ENCODE results near the gene PYDC1. TPM values are rescaled to one million over a fixed set of nuclear protein-coding genes. Genes with fewer than 3 reads are reported as not detected.
"Not testable (repeated sequence)": the region's sequence is repeated elsewhere in the genome, so short reads cannot be mapped to it uniquely, and the experiment has no call there.

PYDC1 gene
- polyA plus RNA-seq, 3 donors = not detected

GRCh38 chr16:31186930-31187807 is 29.8 kb downstream of the PYDC1 start:
- 84 to 89% (median 85%) methylated on average over 10 of the region's 10 CpGs for WGBS, 3 donors
- H3K27ac ChIP-seq (ENCODE audit: low read depth, low read length) = no peak overlapping the region

DNA sequence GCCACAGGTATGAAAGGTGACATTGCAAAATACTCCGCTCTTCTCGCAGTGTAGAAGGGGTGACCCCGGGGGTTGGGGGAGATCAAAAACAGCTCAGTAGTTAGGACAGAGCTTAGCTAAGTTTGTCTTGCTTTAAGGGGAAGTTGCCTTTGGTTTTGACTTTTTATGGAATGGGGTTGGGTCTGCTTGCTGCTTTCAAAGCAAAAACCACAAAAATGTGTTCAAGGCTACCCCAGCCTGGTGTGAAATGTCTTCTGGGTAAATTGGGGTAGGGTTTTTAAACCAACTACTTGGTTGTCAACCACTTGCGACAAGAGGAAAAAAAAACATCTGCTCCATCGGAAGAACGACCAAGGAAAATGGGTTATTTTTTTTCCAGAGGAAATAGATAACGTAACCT is 30.8 kb downstream of the PYDC1 start:
- no peak overlapping the region for H3K27ac ChIP-seq (ENCODE audit: low read depth, low read length)
- WGBS, 3 donors = 57 to 64% (median 60%) methylated on average over 7 of the region's 7 CpGs

GRCh38 chr16:31185339-31185738 is 31.6 kb downstream of the PYDC1 start:
- WGBS, 3 donors = 58 to 67% (median 61%) methylated on average over 5 of the region's 5 CpGs
- no peak overlapping the region for H3K27ac ChIP-seq (ENCODE audit: low read depth, low read length)

DNA sequence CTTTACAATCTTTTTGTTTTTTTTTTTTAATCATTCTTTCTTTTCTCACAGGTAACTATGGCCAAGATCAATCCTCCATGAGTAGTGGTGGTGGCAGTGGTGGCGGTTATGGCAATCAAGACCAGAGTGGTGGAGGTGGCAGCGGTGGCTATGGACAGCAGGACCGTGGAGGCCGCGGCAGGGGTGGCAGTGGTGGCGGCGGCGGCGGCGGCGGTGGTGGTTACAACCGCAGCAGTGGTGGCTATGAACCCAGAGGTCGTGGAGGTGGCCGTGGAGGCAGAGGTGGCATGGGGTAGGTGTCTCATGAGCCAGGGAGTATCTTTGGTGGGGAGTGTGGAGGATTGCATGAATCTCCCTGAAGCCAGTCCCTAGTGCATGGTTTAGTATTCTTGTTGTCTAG is 32.0 kb downstream of the PYDC1 start:
- no peak overlapping the region for H3K27ac ChIP-seq (ENCODE audit: low read depth, low read length)
- WGBS, 3 donors = 95 to 96% (median 95%) methylated on average over 14 of the region's 14 CpGs

- 68 to 77% (median 73%) methylated on average over 10 of the region's 10 CpGs for WGBS, 3 donors
- no peak overlapping the region for H3K27ac ChIP-seq (ENCODE audit: low read depth, low read length)
Measured at GRCh38 chr16:31183432-31184428, 33.2 kb downstream of the PYDC1 start.

- WGBS, 3 donors = 25 to 38% (median 30%) methylated on average over 7 of the region's 7 CpGs
- no peak overlapping the region for H3K27ac ChIP-seq (ENCODE audit: low read depth, low read length)
Measured at GRCh38 chr16:31182391-31182790, 34.5 kb downstream of the PYDC1 start.

- no peak overlapping the region for H3K27ac ChIP-seq (ENCODE audit: low read depth, low read length)
- WGBS, 3 donors = 4 to 5% (median 5%) methylated on average over 31 of the region's 31 CpGs
Measured at GRCh38 chr16:31181102-31181830, 35.7 kb downstream of the PYDC1 start.

- WGBS, 3 donors = 0% methylated on average over 69 of the region's 69 CpGs
- peak within 1 kb of the TSS; percentile 98 for H3K27ac ChIP-seq (ENCODE audit: low read depth, low read length)
Measured at GRCh38 chr16:31179747-31180459, 37.0 kb downstream of the PYDC1 start, which contains the start of gene FUS. Gene FUS (plus strand): TSS chr16:31180139. CDS start chr16:31180215, 76 bp downstream.

DNA sequence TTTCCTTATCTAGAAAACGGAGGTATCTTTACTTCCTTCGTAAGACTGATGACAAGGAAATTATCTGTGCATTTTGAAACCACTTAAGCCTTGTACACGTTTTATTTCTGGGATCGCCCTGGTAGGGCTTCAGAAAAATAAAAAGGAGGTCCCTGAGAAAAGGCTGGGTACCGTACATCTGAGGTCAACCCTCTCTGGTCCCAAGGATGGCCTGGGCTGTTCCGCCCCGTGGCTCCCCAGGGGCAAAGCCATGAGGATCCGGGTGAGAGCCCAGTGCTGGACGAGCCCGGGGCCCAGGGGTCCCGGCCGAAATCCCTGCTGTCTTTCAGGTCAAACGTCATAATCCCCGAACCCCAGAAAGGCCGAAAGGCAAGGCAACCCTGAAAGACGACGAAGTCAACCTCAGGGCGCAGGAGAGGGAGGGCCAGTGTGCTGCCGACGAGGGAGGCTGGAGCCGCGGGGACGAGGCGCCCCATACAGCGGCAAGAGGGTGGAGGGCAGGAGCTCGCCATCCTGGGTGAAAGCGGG is 37.7 kb downstream of the PYDC1 start:
- WGBS, 3 donors = 2% methylated on average over 27 of the region's 27 CpGs
- H3K27ac ChIP-seq (ENCODE audit: low read depth, low read length) = peak overlapping the region; percentile 98

GRCh38 chr16:31177136-31177535 is 39.8 kb downstream of the PYDC1 start:
- no peak overlapping the region for H3K27ac ChIP-seq (ENCODE audit: low read depth, low read length)
- WGBS, 3 donors = 39 to 69% (median 47%) methylated on average over 3 of the region's 3 CpGs

GRCh38 chr16:31170048-31170447 is 46.9 kb downstream of the PYDC1 start:
- not testable (repeated sequence) for H3K27ac ChIP-seq (ENCODE audit: low read depth, low read length)
- WGBS, 3 donors = no CpG with 5 or more reads among the region's 2 CpGs

GRCh38 chr16:31168848-31169247 is 48.1 kb downstream of the PYDC1 start:
- H3K27ac ChIP-seq (ENCODE audit: low read depth, low read length) = no peak overlapping the region
- 52 to 60% (median 58%) methylated on average over 2 of the region's 2 CpGs for WGBS, 3 donors

DNA sequence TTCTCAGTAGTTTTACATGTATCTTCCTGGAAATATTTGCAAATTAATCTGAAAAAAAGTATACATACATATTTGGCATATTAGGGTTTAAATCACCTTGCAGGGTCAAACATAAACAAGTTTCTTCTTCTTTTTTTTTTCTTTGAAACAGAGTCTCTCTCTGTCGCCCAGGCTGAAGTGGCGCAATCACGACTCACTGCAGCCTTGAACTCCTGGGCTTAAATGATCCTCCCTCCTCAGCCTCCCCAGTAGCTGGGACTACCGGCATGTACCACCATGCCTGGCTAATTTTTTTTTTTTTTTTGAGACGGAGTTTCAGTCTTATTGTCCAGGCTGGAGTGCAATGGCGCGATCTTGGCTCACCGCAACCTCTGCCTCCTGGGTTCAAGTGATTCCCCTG is 49.6 kb downstream of the PYDC1 start:
- 88 to 90% (median 90%) methylated on average over 8 of the region's 8 CpGs for WGBS, 3 donors
- H3K27ac ChIP-seq (ENCODE audit: low read depth, low read length) = no peak overlapping the region

Other genes with a start within 250 kb of the PYDC1 start
- gene HSD3B7, start 231.9 kb downstream of the PYDC1 start, polyA plus RNA-seq = 10 to 100 TPM; 23.3 to 31.2 (median 26.8) TPM
- gene STX1B, start 206.5 kb downstream of the PYDC1 start, polyA plus RNA-seq = under 1 TPM; 0.11 to 0.98 (median 0.18) TPM
- gene STX4, start 183.6 kb downstream of the PYDC1 start, polyA plus RNA-seq = 10 to 100 TPM; 31.8 to 83.0 (median 66.8) TPM
- gene ZNF668, start 142.9 kb downstream of the PYDC1 start, polyA plus RNA-seq = 1 to 10 TPM; 3.3 to 7.1 (median 6.3) TPM
- gene ZNF646, start 142.7 kb downstream of the PYDC1 start, polyA plus RNA-seq = 1 to 10 TPM; 4.8 to 5.2 (median 5.2) TPM
- gene PRSS53, start 128.2 kb downstream of the PYDC1 start, polyA plus RNA-seq = 1 to 10 TPM in 1 of 3 donors, under 1 TPM in 2; 0.45 to 2.4 (median 0.88) TPM
- 100 to 1,000 TPM; 106 to 132 (median 113) TPM for gene VKORC1, start 122.3 kb downstream of the PYDC1 start, polyA plus RNA-seq
- 10 to 100 TPM; 31.4 to 79.6 (median 45.4) TPM for gene BCKDK, start 108.7 kb downstream of the PYDC1 start, polyA plus RNA-seq
- gene KAT8, start 99.5 kb downstream of the PYDC1 start, polyA plus RNA-seq = 10 to 100 TPM; 37.6 to 41.5 (median 39.9) TPM
- 100 to 1,000 TPM in 1 of 3 donors, 10 to 100 TPM in 1, 1 to 10 TPM in 1; 1.3 to 159 (median 11.2) TPM for gene PRSS8, start 81.4 kb downstream of the PYDC1 start, polyA plus RNA-seq
- 1 to 10 TPM; 2.4 to 3.8 (median 3.4) TPM for gene PRSS36, start 67.1 kb downstream of the PYDC1 start, polyA plus RNA-seq
- gene FUS, start 37.0 kb downstream of the PYDC1 start, polyA plus RNA-seq = 100 to 1,000 TPM in 2 of 3 donors, 10 to 100 TPM in 1; 79.6 to 236 (median 213) TPM
- gene PYCARD, start 14.4 kb downstream of the PYDC1 start, polyA plus RNA-seq = 10 to 100 TPM; 12.2 to 50.5 (median 25.8) TPM
- under 1 TPM; 0.09 to 0.12 (median 0.11) TPM for gene TRIM72, start 3.0 kb downstream of the PYDC1 start, polyA plus RNA-seq
- 10 to 100 TPM in 1 of 3 donors, 1 to 10 TPM in 2; 1.4 to 15.6 (median 7.8) TPM for gene ITGAM, start 42.8 kb upstream of the PYDC1 start, polyA plus RNA-seq
- gene ITGAX, start 138.0 kb upstream of the PYDC1 start, polyA plus RNA-seq = 10 to 100 TPM in 1 of 3 donors, 1 to 10 TPM in 1, under 1 TPM in 1; 0.91 to 22.4 (median 4.5) TPM
- under 1 TPM in 2 of 3 donors, not detected in 1; 0.03 to 0.09 TPM for gene ITGAD, start 176.2 kb upstream of the PYDC1 start, polyA plus RNA-seq
- 10 to 100 TPM in 1 of 3 donors, 1 to 10 TPM in 1, under 1 TPM in 1; 0.31 to 13.3 (median 3.1) TPM for gene COX6A2, start 211.2 kb upstream of the PYDC1 start, polyA plus RNA-seq
- 1 to 10 TPM in 1 of 3 donors, under 1 TPM in 2; 0.54 to 1.1 (median 0.79) TPM for gene ZNF843, start 225.7 kb upstream of the PYDC1 start, polyA plus RNA-seq
- gene ARMC5, start 242.4 kb upstream of the PYDC1 start, polyA plus RNA-seq = 10 to 100 TPM in 2 of 3 donors, 1 to 10 TPM in 1; 5.9 to 12.3 (median 10.3) TPM

All from adipose tissue (tissue), 3 donors.